HG03139 (cell line): ENCODE results near the gene RGS6.

Experiments
- ATAC-seq: cut with Tn5 transposase; IDR thresholded peaks from one replicate; pipeline ENCODE4 v1.9.1; 2021; ENCODE audit not compliant: unreplicated experiment

RGS6 gene

DNA sequence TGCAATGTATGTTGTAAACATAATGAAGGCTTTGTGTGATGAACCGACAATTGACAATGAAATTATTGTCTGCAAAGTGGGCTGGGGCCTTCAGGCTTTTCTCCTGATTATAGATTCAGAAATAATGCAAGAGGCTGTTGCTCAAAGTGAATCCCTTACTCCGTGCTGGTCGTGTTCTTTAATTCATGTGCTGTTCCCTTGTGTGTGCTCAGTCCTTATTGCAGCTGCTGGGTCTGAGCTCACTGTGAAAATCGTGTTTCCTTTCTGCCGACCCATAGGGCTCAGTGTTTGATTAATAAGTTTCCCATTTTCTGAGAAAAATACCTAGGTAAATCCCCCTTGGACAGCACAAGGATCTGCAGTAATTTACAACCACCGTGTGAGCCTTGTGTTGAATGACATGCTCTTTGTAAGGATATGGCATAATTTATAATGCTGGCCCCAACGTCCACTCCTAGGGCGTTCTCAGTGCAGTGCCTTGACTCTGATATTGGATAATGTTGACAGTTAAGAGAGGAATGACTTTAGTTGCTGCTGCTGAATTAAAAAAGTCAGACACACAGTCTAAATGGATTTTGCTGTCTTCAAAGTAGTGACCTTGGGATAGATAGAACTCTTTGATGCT, 81.6 kb downstream of the RGS6 start:
- ATAC-seq, result no peak

DNA sequence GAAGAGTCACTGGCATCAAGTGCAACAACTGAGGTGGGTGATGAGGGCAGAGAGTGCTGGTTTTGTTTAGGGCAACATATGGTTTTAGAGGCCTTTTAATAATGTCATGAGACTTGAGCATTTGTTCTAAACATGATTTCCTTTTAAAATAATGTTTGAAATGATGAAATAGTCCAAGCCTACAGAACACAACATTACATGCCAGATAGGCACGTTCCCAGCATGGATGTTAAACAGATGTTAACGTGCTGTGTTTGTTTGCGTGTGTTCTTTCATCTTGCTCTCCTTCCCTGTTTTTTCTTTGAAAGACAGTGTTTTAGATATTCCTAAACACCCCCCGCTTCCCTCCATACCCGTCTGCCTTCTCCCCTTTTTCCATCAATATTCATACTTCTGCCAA, 82.3 kb downstream of the RGS6 start:
- ATAC-seq, result no peak

DNA sequence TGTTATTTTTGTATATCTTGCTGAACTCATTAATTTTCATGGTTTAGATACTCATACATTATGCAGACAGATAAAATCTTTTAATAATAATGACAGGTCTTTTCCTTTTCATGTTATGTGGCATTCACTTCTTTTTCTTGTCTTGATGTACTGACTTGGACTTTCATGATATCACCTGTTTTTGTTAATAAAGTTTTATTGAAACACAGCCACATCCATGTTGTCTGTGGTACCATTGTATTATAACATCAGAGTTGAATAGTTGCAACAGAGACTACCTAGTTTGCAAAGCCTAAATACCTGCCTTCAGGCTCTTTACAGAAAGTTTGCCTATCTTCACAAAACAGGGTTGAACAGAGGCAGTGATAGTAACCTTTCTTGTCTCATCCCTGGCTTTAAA, 85.1 kb downstream of the RGS6 start:
- ATAC-seq, result no peak

DNA sequence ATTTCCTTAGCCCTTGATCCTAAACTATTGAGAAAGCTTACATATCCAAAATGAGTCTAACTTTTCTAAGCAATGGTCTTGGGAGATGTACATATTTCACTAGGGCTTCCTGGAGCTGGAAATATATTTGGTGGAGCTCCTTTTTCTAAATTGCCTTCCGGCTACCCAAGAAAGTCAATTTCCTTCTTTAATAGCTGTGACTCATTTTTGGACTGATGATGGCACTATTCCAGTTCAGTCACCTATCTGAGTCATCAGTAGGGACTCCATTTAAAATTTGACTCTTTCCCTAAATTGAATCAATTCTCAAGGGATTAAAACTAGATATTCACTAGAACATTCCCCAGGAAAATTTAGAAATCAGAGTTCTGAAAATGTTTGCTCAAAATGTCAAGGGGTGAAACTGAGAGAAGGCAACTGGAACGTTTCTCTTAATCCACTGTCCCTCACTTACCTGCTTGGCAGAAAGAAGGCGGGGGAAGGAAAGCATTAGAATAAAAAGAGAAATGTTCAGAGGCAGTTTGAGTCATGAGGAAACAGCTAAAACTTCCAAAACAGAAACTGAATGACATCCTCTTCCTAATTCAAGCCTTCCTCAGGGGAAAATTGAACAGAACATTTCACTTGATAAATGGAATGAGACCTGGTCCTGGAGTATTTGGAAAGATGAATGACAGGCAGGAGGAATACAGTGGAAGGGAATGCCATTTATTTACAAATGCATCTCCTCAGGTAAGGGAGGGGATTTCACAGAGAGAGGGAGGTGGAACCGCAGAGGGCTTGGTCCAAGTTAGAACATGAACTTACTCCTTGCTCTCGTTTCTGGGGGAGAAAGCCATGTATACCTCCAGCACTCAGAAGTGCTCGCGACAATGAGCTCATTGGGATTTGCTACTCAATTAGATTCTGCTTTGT, 91.2 kb downstream of the RGS6 start:
- no peak for ATAC-seq

DNA sequence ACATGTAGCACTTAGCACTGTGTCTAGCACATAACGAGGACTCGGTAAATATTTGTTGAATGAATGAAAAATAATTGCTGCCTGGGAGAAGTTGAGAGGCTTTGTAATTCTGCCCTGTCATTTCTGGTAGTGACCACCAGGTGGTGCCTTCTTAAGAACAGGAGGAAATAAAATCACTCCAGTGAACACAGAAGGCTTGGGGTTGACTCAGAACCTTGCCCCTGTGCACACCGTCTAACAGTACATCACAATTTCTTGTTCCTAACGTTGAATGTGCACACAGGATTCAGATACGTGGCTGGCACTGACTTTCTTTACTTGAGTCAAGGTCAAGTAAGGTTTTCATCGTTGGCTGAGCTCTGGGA, 91.8 kb downstream of the RGS6 start:
- no peak for ATAC-seq

DNA sequence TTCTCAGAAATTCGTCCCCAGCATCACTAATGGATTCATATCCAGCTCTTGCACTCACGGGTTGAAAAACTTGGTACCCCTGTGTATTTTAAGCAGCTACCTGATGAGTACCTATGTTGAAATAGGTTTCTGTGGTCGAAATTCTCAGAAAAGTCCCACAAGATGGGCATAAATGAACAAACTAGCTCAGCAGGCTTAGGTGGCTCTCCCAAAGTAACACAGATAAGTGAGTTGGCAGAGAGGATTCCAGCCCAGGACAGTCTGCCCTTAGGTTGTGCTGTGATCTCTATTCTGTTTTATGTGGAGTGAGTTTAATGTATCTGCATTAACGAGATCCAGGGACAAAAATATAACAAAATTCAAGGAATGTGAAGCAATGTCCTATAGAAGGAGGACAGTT, 92.3 kb downstream of the RGS6 start:
- no peak for ATAC-seq

DNA sequence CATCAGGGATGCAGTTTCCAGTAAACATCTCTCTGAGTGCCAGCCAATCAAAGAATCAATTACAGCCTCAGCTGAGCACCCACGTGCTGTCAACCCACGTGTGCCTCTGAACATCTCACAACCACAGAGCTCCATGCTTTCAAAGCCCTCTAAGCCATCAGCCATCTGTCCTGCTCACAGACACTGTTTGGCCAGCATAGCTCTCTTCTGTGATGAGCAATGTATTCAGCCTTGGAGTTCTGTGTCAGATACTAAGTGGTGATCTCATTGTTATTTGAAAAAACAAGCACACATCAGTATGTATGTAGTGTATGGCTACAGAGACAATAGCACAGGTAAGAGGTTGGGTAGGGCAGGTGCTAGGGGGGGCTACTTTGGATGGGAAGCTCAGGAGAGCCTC, 94.3 kb downstream of the RGS6 start:
- ATAC-seq, result no peak

DNA sequence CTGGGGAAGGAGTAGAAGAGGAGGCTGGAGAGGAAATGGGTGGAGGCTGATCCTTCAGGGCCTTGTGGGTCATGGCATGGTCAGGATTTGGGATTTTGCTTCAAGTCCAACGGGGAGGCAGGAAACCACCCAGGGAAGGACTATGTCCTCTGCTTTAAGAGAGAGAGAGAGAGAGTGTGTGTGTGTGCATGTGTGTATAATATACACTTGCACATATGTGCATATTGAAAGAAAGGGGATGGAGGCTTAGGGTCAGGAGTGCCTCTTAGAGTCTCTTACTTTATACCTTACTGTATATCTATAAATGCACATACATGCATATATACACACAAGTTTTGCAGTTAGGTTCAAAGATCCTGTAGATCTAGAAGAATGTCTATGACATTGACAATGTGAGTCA, 94.8 kb downstream of the RGS6 start:
- ATAC-seq, result no peak

DNA sequence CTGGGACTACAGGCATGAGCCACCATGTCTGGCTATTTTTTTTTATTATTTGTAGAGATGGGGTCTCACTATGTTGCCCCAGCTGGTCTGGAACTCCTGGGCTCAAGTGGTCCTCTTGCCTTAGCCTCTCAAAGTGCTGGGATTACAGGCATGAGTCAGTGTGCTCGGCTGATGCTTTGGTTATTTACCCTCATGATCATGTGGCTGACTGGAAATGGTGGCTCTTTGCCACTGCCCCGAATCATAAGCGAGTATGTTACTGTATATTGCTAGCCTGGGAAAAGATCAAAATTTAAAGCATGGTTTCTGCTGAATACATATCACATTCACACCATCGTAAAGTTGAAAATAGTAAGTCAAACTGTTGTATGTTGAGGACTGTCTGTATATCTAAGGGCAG, 101.1 kb downstream of the RGS6 start:
- ATAC-seq, result no peak

DNA sequence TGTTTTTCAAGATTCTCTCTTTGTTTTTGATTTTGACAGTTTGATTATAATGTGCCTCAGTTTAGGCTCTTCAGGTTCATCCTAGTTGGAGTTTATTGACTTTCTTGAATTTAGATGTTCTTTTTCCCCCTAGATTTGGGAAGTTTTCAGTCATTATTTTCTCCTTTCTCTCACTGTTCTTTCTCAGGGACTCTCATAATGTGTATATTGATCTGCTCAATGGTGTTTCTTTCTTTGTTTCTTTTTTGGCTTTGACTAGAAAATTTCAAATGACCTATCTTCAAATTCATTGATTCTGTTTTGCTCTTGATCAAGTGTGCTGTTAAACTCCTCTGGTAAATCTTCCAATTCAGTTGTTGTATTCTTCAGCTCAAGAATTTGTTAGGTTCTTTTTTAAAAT, 108.3 kb downstream of the RGS6 start:
- no peak for ATAC-seq

DNA sequence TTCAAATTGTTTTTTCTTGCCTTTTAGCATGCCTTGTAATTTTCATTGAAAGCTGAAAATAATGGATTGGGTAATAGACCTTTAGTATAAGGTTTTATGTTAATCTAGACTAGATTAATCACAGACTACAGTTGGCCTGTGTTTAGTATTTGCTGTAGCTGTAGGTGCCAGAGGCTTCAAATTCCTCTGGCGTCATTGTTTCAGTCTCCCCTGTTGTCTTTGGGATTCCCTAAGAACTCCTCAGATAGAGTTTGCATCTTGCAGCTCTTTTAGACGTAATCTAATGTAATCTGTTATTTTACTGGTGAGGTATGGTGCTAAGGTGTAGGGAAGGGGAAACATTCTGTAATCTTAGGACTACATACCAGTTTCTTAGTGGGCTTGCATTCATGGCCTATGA, 113.0 kb downstream of the RGS6 start:
- ATAC-seq, result no peak

DNA sequence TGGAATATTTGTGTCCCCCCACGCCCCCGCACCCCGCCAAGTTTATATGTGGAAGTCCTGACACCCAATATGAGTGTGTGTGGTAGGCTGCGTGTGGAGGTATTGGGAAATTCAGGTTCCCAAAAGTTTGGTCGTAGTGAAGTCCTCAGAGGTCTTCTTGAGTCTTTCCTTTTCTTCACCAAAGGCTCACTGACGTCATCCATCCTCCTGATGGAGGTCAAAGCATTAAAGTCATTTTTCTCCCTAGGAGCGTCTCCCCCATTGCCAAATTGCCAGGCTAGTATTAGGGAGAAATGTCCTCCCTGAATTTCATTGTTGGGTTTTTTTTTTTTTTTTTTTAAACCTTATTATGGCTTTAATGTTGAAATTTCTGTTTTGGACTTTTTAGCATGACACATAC, 113.7 kb downstream of the RGS6 start:
- no peak for ATAC-seq

DNA sequence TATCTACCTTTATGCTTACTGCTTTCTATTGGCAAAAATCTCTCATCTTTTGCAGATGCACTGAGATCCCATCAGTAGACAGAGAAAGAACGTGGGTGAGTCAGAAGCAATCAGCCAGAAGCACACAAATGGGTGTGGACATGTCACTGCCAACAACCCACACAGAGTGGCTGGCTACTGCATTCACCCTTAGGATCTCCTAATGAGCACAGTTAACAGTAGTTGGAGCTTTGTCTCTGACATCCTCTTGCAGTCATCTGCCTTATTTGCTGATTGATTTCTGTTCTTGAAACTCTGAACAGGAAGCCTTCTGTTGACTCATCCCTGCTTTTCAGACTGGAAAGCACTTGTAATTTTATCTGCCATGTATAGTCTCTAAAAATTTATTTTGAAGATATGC, 117.2 kb downstream of the RGS6 start:
- ATAC-seq, result no peak

DNA sequence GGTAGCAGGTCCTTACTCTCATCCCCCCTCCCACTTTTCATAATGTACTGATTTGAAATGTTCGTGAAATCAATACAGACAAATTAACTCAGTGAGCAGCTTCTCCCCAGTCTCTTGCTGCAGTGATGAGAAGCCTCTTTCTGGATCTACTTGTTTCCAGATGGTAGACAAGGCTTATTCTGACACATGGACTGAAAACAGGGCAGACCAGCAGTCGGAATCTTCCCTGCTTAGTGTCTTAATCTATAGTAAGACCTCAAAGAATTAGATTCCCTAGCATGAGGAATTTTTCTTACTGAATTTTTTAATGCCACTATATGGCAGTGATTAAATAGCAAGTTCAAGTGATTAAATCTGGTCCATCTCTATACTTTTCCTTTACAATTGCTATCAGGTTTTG, 120.1 kb downstream of the RGS6 start:
- no peak for ATAC-seq

DNA sequence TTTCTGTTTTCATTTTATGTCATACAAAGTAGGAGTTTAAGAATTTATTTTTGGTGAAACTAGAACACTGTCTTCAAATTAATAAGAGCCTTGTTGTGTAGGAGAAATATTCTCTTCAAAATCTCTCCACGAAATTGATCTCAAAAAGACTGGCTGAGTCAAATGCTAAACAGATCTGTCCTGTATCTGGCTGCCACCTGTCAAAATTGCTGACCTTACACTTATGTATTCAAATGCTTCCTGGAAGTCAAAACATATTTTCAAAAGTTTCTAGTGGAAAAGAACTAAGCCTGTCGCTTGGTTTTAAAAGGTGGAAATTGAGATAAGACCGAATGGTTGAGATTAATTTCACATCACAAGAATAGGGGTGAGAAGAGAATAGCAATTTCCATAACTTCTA, 121.4 kb downstream of the RGS6 start:
- ATAC-seq, result no peak

DNA sequence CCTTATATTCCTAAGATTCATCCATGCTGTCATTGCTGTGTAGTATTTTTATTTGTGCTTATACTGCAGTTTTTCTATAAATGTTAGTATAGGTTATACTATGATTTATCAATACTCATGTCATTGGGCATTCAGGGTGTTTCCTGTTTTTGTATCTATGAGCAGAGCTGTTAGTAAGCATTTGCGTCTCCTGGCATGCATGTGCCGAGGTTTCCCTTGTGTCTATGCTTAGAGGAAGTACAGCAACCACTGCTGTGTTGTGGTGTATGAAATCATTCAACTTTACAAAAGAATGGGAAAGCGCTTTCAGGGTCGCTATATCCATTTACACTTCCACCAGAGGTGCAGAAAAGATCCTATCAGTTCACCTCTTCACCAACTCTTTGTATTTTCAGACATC, 122.7 kb downstream of the RGS6 start:
- ATAC-seq, result no peak

DNA sequence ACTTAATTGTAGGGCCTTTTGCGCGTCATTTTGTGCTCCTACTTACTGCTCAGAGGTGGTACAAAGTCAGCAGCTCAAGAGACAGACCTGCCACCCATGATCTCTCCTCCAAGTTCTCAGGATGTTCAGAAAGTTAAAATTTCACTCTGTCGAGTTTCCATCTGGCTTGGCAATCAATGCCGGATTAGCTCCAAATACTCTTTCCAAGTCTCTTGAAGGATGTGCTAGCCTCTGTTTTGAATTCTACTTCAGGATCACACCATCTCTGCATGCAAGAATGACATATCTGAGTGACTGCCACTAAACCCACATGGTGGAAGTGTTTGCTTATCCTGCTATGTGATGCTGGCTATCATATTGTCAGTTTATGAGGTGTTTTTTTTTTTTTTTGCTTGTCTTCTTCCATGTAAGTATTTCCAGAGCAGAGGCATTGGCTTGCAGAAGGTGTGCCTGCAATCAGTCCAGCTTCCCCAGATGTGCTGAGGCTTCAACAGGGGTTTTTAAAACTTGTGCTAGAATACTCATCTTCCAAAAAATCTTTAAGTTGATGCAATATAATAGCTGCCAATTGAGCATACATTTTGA, 125.6 kb downstream of the RGS6 start:
- no peak for ATAC-seq

DNA sequence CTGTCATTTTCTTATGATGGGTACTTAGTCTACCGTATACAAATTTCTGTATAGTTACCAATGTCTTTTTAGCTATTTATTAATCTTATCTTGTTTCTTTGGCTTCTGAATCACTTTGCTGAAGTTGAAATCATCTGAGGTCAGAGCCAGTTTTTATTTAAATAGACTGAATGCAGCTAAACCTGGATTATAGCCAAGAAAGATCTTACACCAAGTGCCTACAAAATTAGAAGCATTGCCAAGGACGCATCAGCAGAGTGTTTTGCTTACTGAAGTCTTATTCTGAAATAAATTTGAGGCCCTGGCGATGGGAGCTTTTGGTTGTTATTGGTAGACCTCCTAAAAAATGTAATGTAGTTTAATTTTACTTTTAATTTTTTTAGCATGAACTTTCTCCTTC, 128.2 kb downstream of the RGS6 start:
- no peak for ATAC-seq

DNA sequence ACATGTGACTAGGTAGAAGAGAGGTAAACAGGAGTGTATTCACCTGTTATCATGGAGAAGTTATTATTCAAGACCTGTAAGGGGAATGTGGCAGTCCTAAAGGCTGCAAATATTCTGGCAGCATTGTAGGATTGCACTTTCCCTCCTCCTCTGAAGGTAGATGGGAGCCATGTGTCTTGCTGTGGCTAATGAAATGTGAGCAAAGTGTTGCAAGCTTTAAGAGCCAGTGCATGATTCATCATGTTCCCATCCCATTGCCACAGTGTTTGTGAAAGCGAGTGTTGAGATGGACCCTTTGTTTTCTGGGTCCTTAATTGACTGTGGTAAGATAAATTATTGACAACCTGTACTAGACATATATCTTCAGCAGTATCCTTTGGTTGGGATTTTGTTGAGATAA, 128.7 kb downstream of the RGS6 start:
- ATAC-seq, result no peak

DNA sequence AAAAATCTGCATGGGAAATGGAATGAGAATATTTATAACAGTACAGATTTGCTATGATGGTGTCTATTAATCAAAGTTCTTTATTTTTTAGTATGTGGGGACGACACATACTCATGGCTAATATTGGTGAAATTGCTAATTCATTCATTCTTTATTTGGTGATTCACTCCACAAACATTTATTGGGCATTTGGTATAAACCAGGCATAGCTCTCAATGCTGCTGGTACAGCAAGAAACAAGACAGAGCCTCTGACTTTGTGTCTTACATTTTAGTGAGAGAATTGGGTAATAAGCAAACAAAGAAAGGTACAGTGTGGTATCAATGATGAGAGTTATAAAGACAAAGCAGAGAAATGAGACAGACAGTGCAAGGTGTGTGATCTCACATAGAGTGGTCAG, 129.5 kb downstream of the RGS6 start:
- ATAC-seq, result no peak

DNA sequence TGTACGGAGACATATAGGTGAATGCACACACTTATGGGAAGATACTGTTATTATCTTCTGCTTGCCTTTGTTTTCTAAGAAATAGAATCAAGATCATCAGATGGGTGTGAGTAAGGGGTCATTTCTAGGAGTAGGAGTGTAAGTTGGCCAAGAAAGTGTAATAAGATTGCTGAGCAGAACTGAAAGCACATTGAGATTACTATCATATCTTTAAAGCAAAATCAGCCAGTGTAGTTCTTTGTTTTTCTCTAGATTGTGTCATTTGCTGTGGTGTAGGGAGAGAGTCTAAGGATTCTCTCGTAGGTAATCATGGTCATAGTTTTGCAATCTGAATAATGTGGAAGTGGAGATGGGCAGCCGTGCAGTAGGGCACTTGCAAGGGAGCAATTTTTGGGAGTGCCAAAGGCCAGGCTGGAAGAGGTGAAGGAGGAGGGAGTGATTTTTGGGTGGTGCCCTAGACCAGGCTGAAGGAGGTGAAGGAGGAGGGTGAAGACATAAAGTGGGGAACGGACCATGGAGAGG, 131.6 kb downstream of the RGS6 start:
- ATAC-seq, result no peak

DNA sequence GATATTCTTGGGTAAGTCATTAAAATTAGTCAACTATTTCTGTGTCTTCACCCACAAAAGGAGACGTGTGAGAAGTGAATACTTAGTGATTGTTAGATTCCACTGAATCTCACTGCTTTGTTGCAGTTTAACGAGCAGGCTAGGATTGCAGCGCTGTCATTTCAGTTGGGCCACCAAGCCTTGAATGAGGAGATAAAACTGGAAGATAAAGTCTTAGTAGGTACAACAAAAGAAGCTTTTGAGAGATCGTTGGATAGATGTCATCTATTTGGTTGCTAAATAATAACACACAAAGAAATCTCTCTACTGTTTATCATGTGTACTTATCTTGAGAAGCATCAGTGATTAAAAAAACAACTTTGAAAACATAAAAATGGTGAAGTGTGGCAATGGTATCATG, 132.3 kb downstream of the RGS6 start:
- no peak for ATAC-seq
